Dedifferentiated amniotic fluid mesenchymal stem cell (primary cell): ENCODE data around the gene BSDC1.

ENCODE experiments used
- DNase-seq: peaks from one replicate; pipeline ENCODE4 v3.0.0-alpha.2; 2016; ENCODE audit errors: extremely low spot score

The BSDC1 gene

DNA sequence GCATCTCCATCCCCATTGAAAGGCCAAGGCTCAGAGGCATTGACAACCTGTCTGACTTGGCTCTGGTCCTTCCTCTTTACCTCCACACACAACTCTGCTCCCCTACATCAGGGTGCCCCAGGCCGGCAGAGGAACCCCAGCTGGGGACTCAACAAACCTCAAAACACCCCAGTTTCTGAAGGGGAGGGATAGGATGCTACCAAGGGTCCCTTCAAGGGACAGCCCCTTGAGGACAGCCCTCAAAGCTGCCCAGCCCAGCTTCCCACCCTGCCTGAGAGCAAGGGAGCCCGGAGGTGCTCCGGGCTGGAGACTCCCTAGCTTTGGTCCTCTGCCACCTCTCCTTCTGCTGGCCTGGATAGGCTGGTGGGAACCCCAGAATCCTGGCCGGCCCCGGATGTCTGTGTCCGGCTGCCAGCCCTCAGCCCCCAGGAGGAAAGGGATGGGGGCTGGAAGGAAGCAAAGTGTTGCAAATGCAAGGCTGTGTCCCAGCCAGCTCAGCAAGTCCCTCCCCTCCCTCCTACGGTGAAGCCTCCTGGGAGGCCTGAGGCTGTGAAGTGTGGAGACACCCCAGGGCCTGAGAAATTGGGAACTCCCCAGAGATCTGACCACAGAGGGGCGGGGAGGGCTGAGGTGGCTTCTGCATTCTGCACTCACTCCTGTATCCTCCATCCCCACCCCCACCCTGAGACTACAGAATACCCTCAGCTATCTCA lies 57.1 kb downstream of the BSDC1 start:
- DNase-seq: no peak

DNA sequence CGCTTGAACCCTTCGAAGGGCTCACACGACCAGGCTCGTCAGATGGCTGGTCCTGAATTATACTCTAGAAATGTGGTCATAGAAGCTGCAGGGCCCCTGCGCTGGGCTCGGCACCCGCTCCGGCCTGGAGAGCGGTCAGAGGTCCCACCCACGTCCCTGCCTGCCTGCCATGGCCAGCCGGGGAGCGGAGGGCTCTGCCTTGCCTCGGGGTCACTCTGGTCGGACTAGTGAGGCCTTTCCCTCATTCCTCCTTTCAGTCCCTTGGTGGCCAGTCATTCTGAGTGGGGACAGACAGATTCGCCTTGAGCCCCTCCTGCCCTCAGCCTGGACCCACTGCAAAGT lies 57.7 kb downstream of the BSDC1 start:
- no peak for DNase-seq

GRCh38 chr1:32335790-32336590 lies 58.3 kb downstream of the BSDC1 start, which contains the start of gene MARCKSL1:
Gene MARCKSL1, minus strand, starts transcription at chr1:32336233. Its CDS starts 200 bp downstream, at chr1:32336033.
- DNase-seq: no peak

DNA sequence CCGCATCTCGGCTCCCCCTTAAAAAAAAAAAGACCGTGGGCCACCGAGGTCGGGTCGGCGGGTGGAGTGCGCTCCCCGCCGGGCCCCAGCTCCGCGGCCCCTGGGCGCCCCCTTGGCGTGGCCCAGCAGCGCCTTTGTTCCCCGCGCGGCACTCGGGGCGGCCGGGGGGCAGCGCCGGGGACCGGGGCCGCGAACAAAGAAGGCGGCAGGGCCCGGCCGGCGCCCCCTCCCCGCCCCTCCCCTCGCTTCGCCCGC lies 58.8 kb downstream of the BSDC1 start:
- no peak for DNase-seq

DNA sequence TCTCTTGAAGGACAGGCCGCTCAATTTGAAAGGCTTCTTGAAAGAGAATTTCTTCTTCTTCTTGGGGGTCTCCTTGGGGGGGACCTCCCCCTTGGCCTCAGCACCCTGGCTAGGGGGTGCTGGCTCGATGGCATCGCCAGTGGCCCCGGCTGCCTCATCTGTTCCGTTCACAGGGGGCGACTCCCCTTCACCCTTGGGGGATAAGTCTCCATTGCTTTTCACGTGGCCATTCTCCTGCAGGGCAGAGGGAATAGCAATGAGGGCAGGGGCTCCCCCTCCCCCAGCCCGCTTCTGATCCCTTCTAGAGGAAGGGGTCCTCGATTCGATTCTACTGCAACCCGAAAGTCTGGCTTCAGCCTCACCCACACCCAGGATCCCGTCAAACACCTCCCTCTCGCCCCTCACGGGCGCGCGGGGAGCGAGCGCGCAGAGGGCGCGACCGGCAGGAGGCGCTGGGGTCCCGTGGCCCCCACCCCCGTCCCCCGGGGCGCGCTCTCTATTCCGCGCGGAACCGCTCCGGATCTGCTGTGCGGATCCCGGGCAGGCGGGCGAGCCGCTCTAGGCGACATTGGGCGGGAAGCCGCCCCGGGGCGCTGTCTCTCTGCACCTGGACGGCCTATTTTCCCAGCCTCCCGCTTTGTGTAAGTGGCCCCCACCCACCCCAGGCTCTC lies 59.2 kb downstream of the BSDC1 start:
- DNase-seq: no peak

DNA sequence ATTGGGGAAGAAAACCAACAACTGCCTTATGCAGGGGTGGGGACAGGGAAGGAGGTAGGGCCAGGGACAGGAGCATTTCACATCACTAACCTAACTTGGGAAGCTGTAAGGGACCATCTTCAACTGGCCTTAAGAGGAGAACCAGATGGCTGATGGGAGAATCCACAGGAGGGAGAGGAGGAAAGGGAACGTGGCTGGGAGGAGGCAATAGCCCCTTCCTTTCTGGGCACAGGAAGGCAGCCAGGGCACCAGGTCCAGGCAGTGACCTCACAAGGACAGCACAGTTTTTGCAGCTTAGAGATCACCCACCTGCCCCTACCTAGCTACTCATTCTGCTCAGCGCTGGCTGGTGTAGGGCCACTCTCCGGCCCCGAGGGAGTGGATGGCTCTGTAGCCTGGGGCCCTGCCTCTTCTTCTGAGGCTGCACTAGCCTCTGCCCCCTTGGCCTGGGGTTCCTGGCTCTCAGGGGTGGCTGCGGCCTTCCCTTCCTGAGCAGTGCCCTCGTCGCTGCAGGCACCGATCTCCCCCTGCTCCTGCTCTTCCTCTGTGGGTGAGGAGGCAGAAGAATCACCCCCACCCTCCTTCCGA lies 59.9 kb downstream of the BSDC1 start:
- DNase-seq: no peak

- DNase-seq: no peak
These were observed 60.8 kb downstream of the BSDC1 start for GRCh38 chr1:32333251-32333963.

DNA sequence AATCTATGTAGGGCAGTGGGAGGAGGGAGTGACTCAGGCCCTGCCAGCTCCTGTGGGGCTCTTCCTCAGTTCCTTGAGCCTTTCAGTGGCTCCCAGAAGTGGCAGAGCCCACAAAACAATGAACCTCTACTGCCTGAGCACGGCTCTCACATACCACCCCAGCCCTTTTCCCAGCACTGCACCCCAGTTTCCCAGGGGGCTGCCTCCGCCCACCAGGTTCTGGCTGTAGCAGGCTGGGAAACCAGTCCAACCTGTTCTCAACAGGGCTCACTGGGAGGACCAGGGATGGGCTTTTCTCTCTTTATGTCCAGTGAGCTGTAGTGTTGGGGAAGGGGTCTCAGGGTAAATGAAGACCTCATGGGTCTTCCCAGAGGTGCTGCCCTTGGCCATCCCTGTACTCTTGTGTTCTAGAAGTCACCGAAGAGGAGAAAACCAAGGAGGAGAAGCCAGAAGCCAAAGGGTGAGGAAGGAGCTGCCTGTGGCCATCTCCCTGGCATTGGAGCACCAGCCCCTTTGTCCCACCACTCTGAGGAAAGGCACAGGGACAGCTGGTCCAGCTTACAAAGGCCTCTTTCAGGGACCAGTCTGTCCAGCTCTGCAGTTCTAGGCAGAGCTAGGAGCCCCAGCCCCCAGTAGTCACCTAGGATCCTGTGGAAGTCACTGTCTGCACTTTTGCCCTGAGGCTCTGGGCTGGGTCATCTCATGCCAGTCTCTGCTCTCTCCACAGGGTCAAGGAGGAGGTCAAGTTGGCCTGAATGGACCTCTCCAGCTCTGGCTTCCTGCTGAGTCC lies 61.8 kb downstream of the BSDC1 start:
- DNase-seq: no peak

- no peak for DNase-seq
These were observed 62.7 kb downstream of the BSDC1 start for GRCh38 chr1:32331549-32331948.

DNA sequence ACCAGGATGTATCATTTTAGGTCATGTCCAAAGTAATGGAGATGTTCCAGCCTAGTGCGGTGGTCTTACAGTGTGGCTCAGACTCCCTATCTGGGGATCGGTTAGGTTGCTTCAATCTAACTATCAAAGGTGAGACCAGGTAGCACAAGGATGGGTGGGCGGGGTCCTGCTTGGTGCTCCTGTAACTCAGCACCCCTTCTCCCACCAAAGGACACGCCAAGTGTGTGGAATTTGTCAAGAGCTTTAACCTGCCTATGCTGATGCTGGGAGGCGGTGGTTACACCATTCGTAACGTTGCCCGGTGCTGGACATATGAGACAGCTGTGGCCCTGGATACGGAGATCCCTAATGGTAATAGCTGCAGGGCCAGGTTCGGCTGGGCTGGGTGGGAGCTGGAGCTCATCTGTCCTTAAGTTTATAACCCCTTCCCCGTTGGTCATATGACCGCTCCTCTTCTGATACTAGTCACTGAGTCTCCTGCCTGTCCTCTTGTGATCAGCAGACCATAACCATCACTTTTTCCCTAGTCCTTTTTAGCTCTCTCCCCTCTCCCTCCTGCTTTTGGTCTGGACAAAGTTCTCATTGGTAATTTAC lies 63.6 kb downstream of the BSDC1 start:
- no peak for DNase-seq

GRCh38 chr1:32329931-32330466 lies 64.2 kb downstream of the BSDC1 start:
- DNase-seq: no peak

DNA sequence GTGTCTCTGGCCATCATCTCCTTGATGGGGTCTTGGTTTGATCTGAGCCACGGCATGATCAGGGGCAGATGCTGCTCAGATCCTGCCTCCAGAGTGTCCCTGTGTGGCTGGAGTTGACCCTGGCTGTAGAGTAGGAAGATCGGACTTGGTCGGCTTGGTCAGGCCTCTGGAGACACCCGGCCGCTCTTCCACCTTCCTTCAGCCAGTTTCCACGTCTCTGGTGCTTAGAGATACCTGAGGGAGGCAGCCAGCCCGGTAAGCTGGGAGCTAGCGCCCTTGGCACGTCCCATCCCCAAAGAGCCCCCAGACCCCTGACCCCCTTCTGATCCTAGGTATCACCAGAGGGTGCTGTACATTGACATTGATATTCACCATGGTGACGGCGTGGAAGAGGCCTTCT lies 67.0 kb downstream of the BSDC1 start:
- no peak for DNase-seq

DNA sequence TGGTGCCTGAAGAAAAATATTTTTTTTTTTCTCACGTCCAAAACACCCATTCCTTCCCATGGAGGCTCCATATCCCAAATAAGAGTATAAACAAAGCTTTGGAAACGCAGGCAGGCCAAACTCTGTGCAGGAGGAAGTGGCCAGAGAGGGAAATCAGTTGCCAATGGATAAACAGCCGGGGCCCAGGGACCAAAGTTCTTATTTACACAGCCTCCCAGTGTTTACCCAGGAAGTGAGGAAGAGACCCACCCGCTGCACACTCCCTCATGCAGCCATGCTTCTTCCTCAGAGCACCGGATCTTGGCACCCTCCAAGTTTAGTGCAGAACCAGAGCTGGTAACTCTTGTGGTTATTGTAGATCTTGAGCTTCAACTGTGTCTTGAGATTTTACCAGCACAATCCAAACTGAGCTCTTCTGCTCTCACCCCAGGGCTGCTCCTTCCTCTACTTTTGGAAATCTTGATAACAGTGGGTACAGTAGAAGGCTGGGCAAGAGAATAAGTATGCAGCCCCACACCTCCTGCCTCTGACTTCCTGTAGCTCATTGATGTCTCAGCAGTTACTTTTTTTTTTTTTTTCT lies 72.4 kb downstream of the BSDC1 start:
- DNase-seq: no peak

DNA sequence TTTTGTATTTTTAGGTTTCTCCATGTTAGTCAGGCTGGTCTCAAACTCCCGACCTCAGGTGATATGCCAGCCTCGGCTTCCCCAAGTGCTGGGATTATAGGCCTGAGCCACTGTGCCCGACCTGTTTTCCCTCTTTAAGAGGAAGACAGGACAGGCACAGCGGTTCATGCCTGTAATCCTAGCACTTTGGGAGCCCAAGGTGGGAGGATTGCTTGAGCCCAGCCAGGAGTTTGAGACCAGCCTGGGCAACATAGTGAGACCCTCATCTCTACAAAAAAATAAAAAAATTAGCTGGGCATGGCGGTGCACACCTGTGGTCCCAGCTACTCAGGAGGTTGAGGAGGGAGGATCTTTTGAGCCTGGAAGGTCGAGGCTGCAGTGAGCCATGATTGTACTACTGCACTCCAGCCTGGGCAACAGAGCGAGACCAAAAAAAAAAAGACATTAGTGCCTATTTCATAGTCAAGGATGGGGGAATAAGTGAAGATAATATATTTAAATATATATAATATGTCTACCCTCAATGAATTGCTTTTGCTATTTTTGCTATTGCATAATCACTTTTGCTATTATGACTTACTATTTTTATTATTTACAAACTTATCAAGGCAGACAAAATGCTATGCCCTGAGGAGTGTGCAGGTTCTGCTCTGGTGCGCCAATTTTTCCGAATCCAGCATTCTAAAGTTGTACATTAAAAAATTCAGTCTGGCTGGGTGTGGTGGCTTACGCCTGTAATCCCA lies 75.9 kb downstream of the BSDC1 start:
- no peak for DNase-seq

- no peak for DNase-seq
These were observed 77.4 kb downstream of the BSDC1 start for GRCh38 chr1:32316903-32317277.
